Measurements from ENCODE around the gene PTPRR.

DNA sequence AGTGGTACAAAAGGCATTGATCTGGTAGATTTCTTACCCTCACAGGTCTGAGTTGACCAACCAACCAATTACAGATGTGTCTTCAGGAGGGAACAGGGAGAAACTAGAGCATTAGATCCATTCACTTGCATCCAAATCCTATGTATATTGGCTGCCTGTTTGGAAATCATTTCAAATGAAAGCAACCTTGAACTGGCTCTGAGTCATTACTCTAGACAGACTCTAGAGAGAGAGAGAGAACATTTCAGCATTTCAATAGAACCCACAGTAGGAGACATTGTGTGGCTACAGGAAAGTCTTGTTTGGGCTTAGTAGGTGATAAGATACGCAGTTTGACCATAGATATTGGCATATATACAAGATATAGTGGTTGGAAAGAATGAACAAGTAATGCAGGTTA is 114.5 kb downstream of the PTPRR start:
- TF ChIP-seq CTCF (conservative IDR thresholded peaks at IDR 0.05; ENCODE audit: low read length) (no peak), EZH2phosphoT487 (IDR thresholded peaks at IDR 0.05; ENCODE audit: borderline replicate concordance) (no peak)

Measured in Loucy (cell line).